Renal cortical epithelial cell (primary cell): Measurements from ENCODE around the gene SMIM5. TPM values are rescaled to one million over a fixed set of nuclear protein-coding genes. Genes with fewer than 3 reads are reported as not detected.

Source experiments
- DNase-seq: peaks from one replicate; pipeline ENCODE4 v3.0.0-alpha.2; 2011; ENCODE audit warnings: low read depth
- total RNA-seq: library from RNA; depleted of rRNA; stranded (reverse); fragments of >200 nt; gene quantifications from 2 replicates; pipeline ENCODE4 v1.2.3, GENCODE V29; 2014

SMIM5 gene
- total RNA-seq, 1 donor from 2014 or later: 0.20 TPM

GRCh38 chr17:75667825-75668224 is 34.6 kb downstream of the SMIM5 start:
- no peak for DNase-seq

GRCh38 chr17:75668489-75668888 is 35.3 kb downstream of the SMIM5 start:
- no peak for DNase-seq

- DNase-seq: no peak
These were observed 37.6 kb downstream of the SMIM5 start for GRCh38 chr17:75670868-75671267.

- DNase-seq: no peak
These were observed 38.8 kb downstream of the SMIM5 start for GRCh38 chr17:75672011-75672410.

- no peak for DNase-seq
These were observed 40.3 kb downstream of the SMIM5 start for GRCh38 chr17:75673487-75673886.

GRCh38 chr17:75676461-75676860 is 43.2 kb downstream of the SMIM5 start:
- DNase-seq: no peak

- DNase-seq: no peak
These were observed 46.5 kb downstream of the SMIM5 start for GRCh38 chr17:75679706-75680211.

- no peak for DNase-seq
These were observed 47.2 kb downstream of the SMIM5 start for GRCh38 chr17:75680431-75680830.

- DNase-seq: peak; percentile 32
These were observed 48.1 kb downstream of the SMIM5 start for GRCh38 chr17:75681289-75681688.

GRCh38 chr17:75683583-75683982 is 50.3 kb downstream of the SMIM5 start:
- peak; percentile 76 for DNase-seq

- DNase-seq: peak; percentile 58
These were observed 51.0 kb downstream of the SMIM5 start for GRCh38 chr17:75684249-75684648.

GRCh38 chr17:75684924-75685323 is 51.7 kb downstream of the SMIM5 start:
- DNase-seq: no peak

- DNase-seq: no peak
These were observed 52.3 kb downstream of the SMIM5 start for GRCh38 chr17:75685499-75685898.

GRCh38 chr17:75688209-75688825 is 55.1 kb downstream of the SMIM5 start:
- no peak for DNase-seq

GRCh38 chr17:75689441-75689873 is 56.2 kb downstream of the SMIM5 start:
- no peak for DNase-seq

Other genes starting within 250 kb of the SMIM5 start
- gene GRB2, start 227.8 kb upstream of the SMIM5 start, total RNA-seq: 110 and 112 TPM in 2 replicates
- 17.2 and 68.5 TPM in 2 replicates for gene TMEM94, start 176.8 kb upstream of the SMIM5 start, total RNA-seq
- gene CASKIN2, start 117.9 kb upstream of the SMIM5 start, total RNA-seq: 4.3 and 26.2 TPM in 2 replicates
- 11.1 and 14.5 TPM in 2 replicates for gene TSEN54, start 116.9 kb upstream of the SMIM5 start, total RNA-seq
- 52.5 and 68.9 TPM in 2 replicates for gene LLGL2, start 107.7 kb upstream of the SMIM5 start, total RNA-seq
- gene MYO15B, start 45.6 kb upstream of the SMIM5 start, total RNA-seq: 1.0 and 3.8 TPM in 2 replicates
- gene RECQL5, start 33.7 kb downstream of the SMIM5 start, total RNA-seq: 11.1 and 21.3 TPM in 2 replicates
- 55.6 and 104 TPM in 2 replicates for gene SAP30BP, start 33.9 kb downstream of the SMIM5 start, total RNA-seq
- gene ITGB4, start 88.0 kb downstream of the SMIM5 start, total RNA-seq: 76.9 and 82.5 TPM in 2 replicates
- 16.6 and 51.2 TPM in 2 replicates for gene GALK1, start 131.8 kb downstream of the SMIM5 start, total RNA-seq
- gene UNK, start 151.4 kb downstream of the SMIM5 start, total RNA-seq: 6.6 and 17.2 TPM in 2 replicates
- 0.70 and 0.87 TPM in 2 replicates for gene UNC13D, start 211.0 kb downstream of the SMIM5 start, total RNA-seq
- gene WBP2, start 221.9 kb downstream of the SMIM5 start, total RNA-seq: 21.2 and 37.5 TPM in 2 replicates
- gene TRIM47, start 245.1 kb downstream of the SMIM5 start, total RNA-seq: 36.9 and 39.9 TPM in 2 replicates